Fibroblast of villous mesenchyme (primary cell): ENCODE results near the gene SLC9A6. TPM values are rescaled to one million over a fixed set of nuclear protein-coding genes. Genes with fewer than 3 reads are reported as not detected.

ENCODE experiments used
- DNase-seq: peaks from one replicate; pipeline ENCODE4 v3.0.0-alpha.2; 2010; ENCODE audit warnings: low read depth
- H3K4me3 ChIP-seq: 2 replicates; pipeline ENCODE4 v1.5.1; 2011; ENCODE audit warnings: low read depth, mild to moderate bottlenecking, low read length
- CTCF ChIP-seq: IDR thresholded peaks from 2 replicates; pipeline ENCODE4 v1.5.1; 2012; ENCODE audit warnings: low read depth, mild to moderate bottlenecking, low read length; ENCODE audit not compliant: insufficient read depth
- total RNA-seq: library from RNA; depleted of rRNA; stranded (reverse); fragments of >200 nt; gene quantifications from 2 replicates; pipeline ENCODE4 v1.2.3, GENCODE V29; 2012

The SLC9A6 gene
- total RNA-seq, 1 donor = 28.5 TPM

DNA sequence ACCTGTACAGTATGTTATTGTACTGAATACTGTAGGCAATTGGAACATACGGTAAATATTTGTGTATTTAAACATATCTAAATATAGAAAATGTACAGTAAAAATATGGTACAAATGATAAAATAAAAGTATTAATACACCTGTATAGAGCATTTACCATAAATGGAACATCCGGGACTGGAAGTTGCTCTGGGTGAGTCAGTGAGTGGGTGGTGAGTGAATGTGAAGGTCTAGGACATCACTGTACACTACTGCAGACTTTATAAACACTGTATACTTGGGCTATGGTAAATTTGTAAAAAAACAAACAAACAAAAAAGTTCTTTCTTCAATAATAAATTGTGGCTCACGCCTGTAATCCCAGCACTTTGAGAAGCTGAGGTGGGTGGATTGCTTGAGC is 109.7 kb downstream of the SLC9A6 start:
- no peak for TF ChIP-seq CTCF
- no peak for DNase-seq
- H3K4me3 ChIP-seq = no peak overlapping the region

Other genes with a start within 250 kb of the SLC9A6 start
- not detected in 2 replicates for gene CT45A3, start 217.2 kb upstream of the SLC9A6 start, total RNA-seq
- not detected in 2 replicates for gene CT45A5, start 199.9 kb upstream of the SLC9A6 start, total RNA-seq
- not detected in 2 replicates for gene CT45A6, start 182.6 kb upstream of the SLC9A6 start, total RNA-seq
- gene CT45A2, start 165.4 kb upstream of the SLC9A6 start, total RNA-seq = not detected in 2 replicates
- not detected in 2 replicates for gene CT45A7, start 148.2 kb upstream of the SLC9A6 start, total RNA-seq
- not detected in 2 replicates for gene CT45A8, start 130.9 kb upstream of the SLC9A6 start, total RNA-seq
- gene CT45A9, start 113.6 kb upstream of the SLC9A6 start, total RNA-seq = not detected in 2 replicates
- not detected in 2 replicates for gene CT45A10, start 92.0 kb upstream of the SLC9A6 start, total RNA-seq
- gene SAGE1, start 91.7 kb upstream of the SLC9A6 start, total RNA-seq = not detected in 2 replicates
- gene MMGT1, start 11.4 kb upstream of the SLC9A6 start, total RNA-seq = 20.0 and 33.2 TPM in 2 replicates
- 69.6 and 104 TPM in 2 replicates for gene FHL1, start 162.1 kb downstream of the SLC9A6 start, total RNA-seq